Gastrocnemius medialis (tissue), 4 donors: ENCODE results near the gene CCDC92. TPM values are rescaled to one million over a fixed set of nuclear protein-coding genes. Genes with fewer than 3 reads are reported as not detected.

Experiments
- ATAC-seq, 2 donors: fragments of 150-250 bp; one replicate each; pipeline ENCODE4 v1.9.1; 2016
- DNase-seq, 2 donors: peaks; one replicate each; pipeline ENCODE4 v3.0.0-alpha.2; 2019
- H3K27ac ChIP-seq, 4 donors: fragments of 200-600 bp; sonication (generic); 1 replicate in 1 of 4; 2 replicates in 3 of 4; pipeline ENCODE4 v1.5.1; 2016 to 2018; ENCODE audit warnings: mild to moderate bottlenecking in 2 of 4, moderate library complexity in 1 of 4
- H3K27me3 ChIP-seq, 3 donors: fragments of 200-600 bp; sonication (generic) in 2 of 3; 1 replicate in 1 of 3; 2 replicates in 2 of 3; pipeline versions ENCODE4 v1.5.1 to v1.6.0; 2016 to 2019; ENCODE audit warnings: mild to moderate bottlenecking in 1 of 3, moderate library complexity in 1 of 3
- H3K36me3 ChIP-seq, 2 donors: fragments of 200-600 bp; sonication (generic) in 1 of 2; one replicate each; pipeline ENCODE4 v1.5.1; 2017 to 2018
- H3K4me1 ChIP-seq, 2 donors: fragments of 200-600 bp; sonication (generic) in 1 of 2; one replicate each; pipeline ENCODE4 v1.5.1; 2016 to 2017; ENCODE audit warnings: mild to moderate bottlenecking in 2 of 2
- H3K4me3 ChIP-seq, 4 donors: fragments of 200-600 bp; sonication (generic) in 3 of 4; 1 replicate in 1 of 4; 2 replicates in 3 of 4; pipeline ENCODE4 v1.5.1; 2016 to 2019; ENCODE audit warnings: mild to moderate bottlenecking in 2 of 4
- H3K9me3 ChIP-seq, 3 donors: fragments of 200-600 bp; sonication (generic) in 2 of 3; 1 replicate in 1 of 3; 2 replicates in 2 of 3; pipeline ENCODE4 v1.5.1; 2016 to 2019
- CTCF ChIP-seq, 5 experiments: fragments of 450-650 bp in 3 of 5; fragments of 200-600 bp in 2 of 5; sonication (generic) in 2 of 5; IDR thresholded peaks in 4 of 5; conservative IDR thresholded peaks in 1 of 5; 1 replicate in 4 of 5; 2 replicates in 1 of 5; pipeline ENCODE4 v1.5.1; 2016 to 2019; ENCODE audit warnings: antibody characterized with exemption in 5 of 5, mild to moderate bottlenecking in 3 of 5, moderate library complexity in 3 of 5
- POLR2A ChIP-seq, 2 donors: fragments of 450-650 bp; IDR thresholded peaks; one replicate each; pipeline ENCODE4 v1.6.1; 2017; ENCODE audit warnings: antibody characterized with exemption in 2 of 2, mild to moderate bottlenecking in 2 of 2, moderate library complexity in 2 of 2
- in situ Hi-C, 4 donors: fragments of 200-750 bp; cut with MboI; loops; one replicate each; pipeline versions ENCODE4 v1.15.0 to v1.8.0; 2017; ENCODE audit warnings: low sequenced_read_pairs in 4 of 4
- intact Hi-C: fragments of 100-400 bp; cut with DNase I; formaldehyde crosslinking; loops from one replicate; pipeline ENCODE4 v1.15.1; 2023; ENCODE audit warnings: low total_unique reads
- total RNA-seq, 4 donors: library from RNA; depleted of rRNA; stranded (reverse); fragments of >200 nt; gene quantifications; one replicate each; pipeline versions ENCODE4 v1.1.0 to v1.2.3, GENCODE V29; 2016

CCDC92 gene
- total RNA-seq, 4 donors from 2014 or later, result 21.1 to 29.1 (median 23.7) TPM

- no peak for ATAC-seq
- intact Hi-C loops, result loop anchor here (5.0 kb wide), 1 partner anchor 75 kb away; no protein-coding TSS in a partner anchor
These were observed 9.6 kb upstream of the CCDC92 start for GRCh38 chr12:123982269-123982668.

GRCh38 chr12:123979566-123979965 is 6.9 kb upstream of the CCDC92 start:
- in situ Hi-C loops, result no loop called here
- Histone ChIP-seq H3K4me3 (no peak overlapping the region), H3K9me3 (no peaks in the 10 kb centered on the region), H3K36me3 (peaks cover 0 to 9% of the 10 kb centered on the region in 2 donors), H3K4me1 (peaks cover 3 to 9% of the 10 kb centered on the region in 2 donors), H3K27me3 (no peaks in the 10 kb centered on the region), H3K27ac (no peak overlapping the region)
- ATAC-seq (no peak), DNase-seq (no peak)
- TF ChIP-seq POLR2A (IDR thresholded peaks at IDR 0.05), result no peak
- no peak for TF ChIP-seq CTCF (IDR thresholded peaks at IDR 0.05 in 4 of 5, conservative IDR thresholded peaks at IDR 0.05 in 1 of 5)
- intact Hi-C loops, result no loop called here

More at GRCh38 chr12:123982269-123982668, 9.6 kb upstream of the CCDC92 start:
- Histone ChIP-seq H3K9me3 (no peaks in the 10 kb centered on the region), H3K27ac (no peak overlapping the region), H3K4me3 (no peak overlapping the region), H3K36me3 (no peaks in the 10 kb centered on the region), H3K27me3 (no peaks in the 10 kb centered on the region), H3K4me1 (peaks cover 7 to 30% of the 10 kb centered on the region in 2 donors)
- no peak for TF ChIP-seq POLR2A (IDR thresholded peaks at IDR 0.05)
- TF ChIP-seq CTCF (IDR thresholded peaks at IDR 0.05 in 4 of 5, conservative IDR thresholded peaks at IDR 0.05 in 1 of 5), result no peak
- in situ Hi-C loops, result loop anchor here in 1 of 4 donors (10.0 kb wide), 1 partner anchor 77 kb away; no protein-coding TSS in a partner anchor
- no peak for DNase-seq

- in situ Hi-C loops (no loop called here), intact Hi-C loops (no loop called here)
- no peak for ATAC-seq
These were observed 3.7 kb upstream of the CCDC92 start for GRCh38 chr12:123976227-123976826.

GRCh38 chr12:123973552-123974341 is 1.1 kb upstream of the CCDC92 start:
- TF ChIP-seq POLR2A (IDR thresholded peaks at IDR 0.05) (no peak), CTCF (IDR thresholded peaks at IDR 0.05 in 4 of 5, conservative IDR thresholded peaks at IDR 0.05 in 1 of 5) (no peak)
- Histone ChIP-seq H3K9me3 (no peaks in the 10 kb centered on the region), H3K27ac (peak overlapping the region; percentile 82 to 91 (median 86)), H3K27me3 (no peaks in the 10 kb centered on the region), H3K36me3 (peaks cover 0 to 9% of the 10 kb centered on the region in 2 donors), H3K4me3 (peak overlapping the region; percentile 72 to 96 (median 87)), H3K4me1 (peaks cover 10 to 13% of the 10 kb centered on the region in 2 donors)
- in situ Hi-C loops (no loop called here), intact Hi-C loops (loop anchor here (2.0 kb wide), 2 partner anchors 53 to 261 kb away; partner anchors contain the start of gene ATP6V0A2)
- DNase-seq, result peak in 1 of 2 donors; percentile 18
- peak in 1 of 2 donors; percentile 0 for ATAC-seq

More at GRCh38 chr12:123976227-123976826, 3.7 kb upstream of the CCDC92 start:
- no peak for TF ChIP-seq POLR2A (IDR thresholded peaks at IDR 0.05)
- Histone ChIP-seq H3K27ac (no peak overlapping the region), H3K4me3 (no peak overlapping the region), H3K9me3 (no peaks in the 10 kb centered on the region), H3K36me3 (peaks cover 0 to 9% of the 10 kb centered on the region in 2 donors), H3K4me1 (peaks cover 10 to 15% of the 10 kb centered on the region in 2 donors), H3K27me3 (no peaks in the 10 kb centered on the region)
- no peak for DNase-seq
